ENCODE measurements around the gene PIGC.

PIGC gene

DNA sequence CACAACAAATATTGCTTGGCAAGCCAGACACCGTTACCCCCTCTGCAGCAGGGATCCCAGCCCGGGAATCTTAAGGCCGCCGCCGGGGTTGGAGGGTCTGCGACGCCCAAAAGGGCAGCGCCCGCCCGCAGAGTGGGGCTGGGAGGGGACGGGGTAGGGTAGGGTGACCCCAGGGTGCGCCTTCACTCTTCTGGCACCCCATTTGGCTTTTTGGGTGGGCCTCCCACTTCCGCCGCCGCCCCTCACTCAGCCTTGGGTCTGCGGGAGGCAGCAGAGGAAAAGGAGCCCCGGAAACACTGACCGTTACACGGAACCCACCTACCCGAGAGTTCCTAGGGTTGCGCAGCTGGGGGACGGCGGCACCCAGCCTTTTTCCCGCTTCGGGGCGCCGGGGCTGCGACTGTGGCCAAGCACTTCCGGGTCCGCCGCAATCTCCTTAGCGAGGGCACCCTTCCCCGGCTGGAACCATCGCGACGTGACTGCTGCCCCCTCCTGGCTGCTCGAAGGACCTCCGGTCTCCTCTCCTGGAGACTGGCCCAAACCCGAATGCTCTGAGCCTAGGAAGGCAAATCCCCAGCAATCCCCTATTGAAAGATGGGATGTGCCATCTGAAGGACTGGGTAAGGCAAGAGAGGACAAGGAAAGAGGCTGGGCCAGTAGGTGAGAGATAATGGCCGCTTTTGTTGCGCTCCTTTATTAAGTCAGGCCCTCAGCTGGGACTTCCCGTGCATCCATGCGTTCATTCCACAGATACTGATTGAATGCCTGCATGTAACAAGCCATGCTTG lies at the start of gene PIGC:
TSS of gene PIGC (minus strand) at position 404 of the 788 bp plus-strand sequence. CDS start 1,447 bp downstream, outside the sequence.
- DNase-seq (ENCODE audit: low spot score) = peak; percentile 87

DNA sequence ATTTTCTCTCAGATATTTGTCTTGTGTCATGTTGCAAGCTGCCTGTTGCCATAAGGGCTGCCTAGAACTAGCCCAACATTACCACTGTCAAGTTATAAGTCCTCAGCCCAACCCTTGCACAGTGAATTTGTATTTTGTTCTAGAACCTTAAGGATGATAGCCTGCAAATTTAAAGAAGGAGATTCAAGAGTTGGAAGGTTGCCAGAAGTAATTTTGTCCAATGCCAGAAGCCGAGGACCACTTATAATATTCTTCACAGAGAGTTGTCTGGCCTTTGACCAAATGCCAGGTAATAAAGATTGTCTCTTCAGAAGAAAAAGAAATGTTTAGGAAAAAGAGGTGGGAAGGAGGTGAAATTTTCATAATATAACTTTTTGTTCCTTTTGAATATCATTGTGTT lies 48.6 kb upstream of the PIGC start:
- no peak for DNase-seq (ENCODE audit: low spot score)

DNA sequence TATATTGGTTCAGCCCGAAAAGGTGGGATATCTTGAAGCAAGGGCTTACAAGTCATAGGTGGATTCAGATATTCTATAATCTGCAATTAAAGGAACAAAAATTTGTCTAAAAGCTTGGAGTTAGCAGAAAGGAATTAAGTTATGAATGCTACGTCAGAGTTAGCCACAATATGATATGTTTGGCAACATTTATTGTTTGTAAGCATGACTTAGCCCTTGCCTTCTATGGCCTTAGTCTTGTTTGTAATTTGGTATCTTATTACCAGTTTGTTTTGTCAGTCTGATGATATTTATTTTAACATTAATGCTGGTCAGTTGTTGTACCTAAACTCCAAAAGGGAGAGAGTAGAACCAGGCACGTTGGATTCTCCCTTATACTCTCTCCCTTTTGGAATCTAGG lies 46.0 kb upstream of the PIGC start:
- DNase-seq (ENCODE audit: low spot score) = no peak

DNA sequence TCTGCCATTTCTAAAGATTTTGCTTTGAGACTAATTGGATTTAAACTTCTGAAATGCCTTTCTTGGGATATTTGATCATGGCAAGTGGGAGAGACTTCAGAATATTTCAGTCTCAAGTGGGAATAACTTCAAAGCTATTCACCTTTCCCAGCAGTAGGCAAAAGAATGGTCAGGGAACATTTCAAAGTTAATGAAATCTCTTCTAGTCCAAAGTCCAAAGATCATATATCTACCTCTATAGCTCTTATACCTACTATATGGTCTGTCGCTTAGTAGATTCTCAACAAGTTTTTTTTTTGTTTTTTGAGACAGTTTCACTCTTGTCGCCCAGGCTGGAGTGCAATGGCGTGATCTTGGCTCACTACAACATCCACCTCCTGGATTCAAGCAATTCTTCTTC lies 44.5 kb upstream of the PIGC start:
- DNase-seq (ENCODE audit: low spot score) = no peak

DNA sequence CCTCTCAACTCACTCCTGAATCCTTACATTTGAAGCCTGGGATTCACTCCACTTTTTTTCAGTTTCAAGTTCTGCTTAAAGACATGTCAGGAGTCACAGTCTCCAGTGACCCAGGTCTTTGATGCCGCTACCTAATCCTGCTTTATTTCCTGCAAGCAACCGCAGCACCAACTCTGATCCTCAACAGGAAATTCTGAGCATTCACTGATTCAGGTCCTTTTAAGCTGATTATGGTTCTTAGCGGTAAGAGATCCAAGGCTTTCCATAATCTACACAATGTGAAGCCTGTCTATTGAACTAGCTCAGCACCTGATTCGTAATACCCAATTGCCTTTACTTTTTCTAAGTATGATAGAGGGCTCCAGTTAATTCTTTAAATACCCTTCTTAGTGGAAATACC lies 43.7 kb upstream of the PIGC start:
- no peak for DNase-seq (ENCODE audit: low spot score)

DNA sequence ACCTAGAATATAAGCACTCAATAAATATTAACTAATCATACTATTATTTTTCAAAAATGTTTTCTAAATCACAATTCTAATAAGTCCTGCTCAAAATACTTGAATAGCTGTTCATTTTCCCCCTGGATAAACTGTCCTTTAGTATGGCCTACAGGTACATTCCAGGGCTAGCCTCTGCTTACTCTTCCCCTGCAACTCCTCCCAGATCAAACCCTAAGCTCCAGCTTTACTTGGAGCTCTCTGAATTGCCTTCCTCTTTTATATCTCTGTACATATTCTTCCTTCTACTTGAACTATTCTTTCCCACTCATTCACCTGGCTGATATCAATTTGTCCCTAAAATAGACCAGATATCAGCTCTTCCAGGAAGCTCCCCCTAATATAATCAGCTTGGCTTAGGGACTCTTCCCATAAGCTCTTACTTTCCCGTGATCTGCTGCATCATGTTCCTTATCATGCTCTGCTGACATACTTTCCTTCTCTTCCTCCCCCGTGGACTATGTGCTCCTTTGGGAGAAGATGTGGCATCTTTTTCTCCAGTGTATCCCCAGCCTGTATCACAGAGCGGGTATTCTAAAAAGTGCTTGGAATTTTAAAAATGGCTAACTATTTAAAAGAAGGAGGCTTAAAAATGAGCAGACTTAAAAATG lies 43.1 kb upstream of the PIGC start:
- DNase-seq (ENCODE audit: low spot score) = no peak

DNA sequence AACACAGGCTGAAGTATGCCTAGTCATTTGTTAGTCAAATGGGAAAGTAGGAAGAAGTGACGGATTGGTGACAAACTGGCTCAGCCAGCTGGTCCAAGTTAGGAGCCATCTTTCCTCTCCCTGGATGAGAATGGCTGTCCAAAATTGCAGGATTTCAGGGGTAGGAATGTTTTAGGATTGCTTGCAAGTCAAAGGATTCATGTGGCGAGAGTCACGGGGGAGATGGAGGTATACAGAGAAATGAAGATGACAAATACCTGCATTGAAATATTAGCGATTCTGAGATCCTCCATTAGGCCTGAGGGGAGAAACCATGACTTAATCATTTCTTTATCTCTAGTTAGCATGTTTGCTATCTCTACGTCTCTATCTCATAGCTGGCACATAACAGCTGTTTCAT lies 41.8 kb upstream of the PIGC start:
- no peak for DNase-seq (ENCODE audit: low spot score)

DNA sequence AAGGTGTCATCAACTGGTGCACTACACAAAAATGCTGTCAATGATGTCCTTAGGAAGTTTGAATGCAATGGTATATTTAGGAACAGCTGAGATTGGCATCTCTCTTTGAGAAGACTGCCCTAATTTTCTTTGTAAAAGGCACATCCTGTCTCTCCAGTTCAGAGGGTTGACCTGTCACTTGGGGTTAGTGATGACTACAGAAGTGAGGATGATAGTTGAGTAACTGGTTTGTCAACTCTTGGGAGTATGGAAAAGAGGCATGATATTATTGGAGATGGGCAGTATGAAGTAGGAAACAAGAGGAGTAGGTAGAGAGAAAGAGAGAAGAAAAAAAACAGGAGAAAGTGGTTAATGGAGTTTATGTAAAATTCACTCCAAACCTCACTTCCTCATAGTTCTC lies 40.4 kb upstream of the PIGC start:
- no peak for DNase-seq (ENCODE audit: low spot score)

DNA sequence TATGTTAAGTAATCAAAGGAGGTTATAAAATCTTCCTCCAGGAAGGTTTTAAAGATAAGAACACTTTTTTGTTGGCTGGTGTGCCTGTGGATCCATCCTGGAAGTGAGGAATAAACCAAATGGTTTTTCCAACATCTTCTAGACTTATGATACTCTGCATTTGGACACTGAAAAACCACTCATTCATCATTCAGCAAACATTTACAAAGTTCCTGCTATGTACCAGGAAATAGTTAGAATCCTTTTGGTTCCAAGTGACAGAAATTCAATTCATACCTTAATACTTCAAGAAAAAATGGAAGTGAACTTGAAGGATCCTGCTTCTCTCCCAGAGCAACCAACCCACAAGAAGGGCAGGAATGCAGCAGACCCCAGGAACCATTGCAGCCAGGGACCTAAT lies 39.6 kb upstream of the PIGC start:
- no peak for DNase-seq (ENCODE audit: low spot score)

DNA sequence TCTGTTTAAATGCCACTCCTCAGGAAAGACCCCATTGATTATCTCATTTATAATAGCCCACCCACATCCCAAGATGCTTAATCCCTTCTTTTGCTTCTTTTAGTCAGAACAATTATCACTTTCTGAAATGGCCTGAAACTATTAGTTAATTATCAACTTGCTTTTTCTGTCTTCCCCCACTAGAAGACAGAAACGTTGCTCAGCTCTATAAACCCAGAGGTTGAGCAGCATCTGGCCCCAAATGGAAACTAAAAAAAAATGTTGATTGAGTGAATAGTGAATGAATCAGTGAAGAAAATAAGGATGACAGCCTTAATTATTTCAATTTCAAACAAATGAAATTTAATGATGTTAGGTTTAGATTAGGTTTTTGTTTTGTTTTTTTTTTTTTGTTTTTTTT lies 38.2 kb upstream of the PIGC start:
- DNase-seq (ENCODE audit: low spot score) = no peak

DNA sequence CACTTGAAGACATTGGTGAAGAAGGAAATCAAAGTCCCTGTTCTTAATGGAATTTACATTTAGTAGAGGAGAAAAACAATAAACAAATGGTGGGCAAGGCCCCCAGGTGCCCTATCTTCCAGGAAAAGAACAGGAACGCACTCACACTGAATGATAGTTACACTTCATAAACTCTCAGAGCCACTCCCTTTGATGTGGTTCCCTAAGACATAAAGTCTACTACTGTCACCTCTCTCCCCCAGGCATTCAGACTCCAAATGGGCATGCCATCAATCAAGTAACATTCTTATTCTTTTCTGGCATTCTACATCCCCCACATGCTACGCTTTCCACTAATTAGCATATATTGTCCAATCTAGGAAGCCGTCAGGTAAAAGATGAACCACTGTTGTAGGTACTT lies 36.6 kb upstream of the PIGC start:
- DNase-seq (ENCODE audit: low spot score) = no peak

DNA sequence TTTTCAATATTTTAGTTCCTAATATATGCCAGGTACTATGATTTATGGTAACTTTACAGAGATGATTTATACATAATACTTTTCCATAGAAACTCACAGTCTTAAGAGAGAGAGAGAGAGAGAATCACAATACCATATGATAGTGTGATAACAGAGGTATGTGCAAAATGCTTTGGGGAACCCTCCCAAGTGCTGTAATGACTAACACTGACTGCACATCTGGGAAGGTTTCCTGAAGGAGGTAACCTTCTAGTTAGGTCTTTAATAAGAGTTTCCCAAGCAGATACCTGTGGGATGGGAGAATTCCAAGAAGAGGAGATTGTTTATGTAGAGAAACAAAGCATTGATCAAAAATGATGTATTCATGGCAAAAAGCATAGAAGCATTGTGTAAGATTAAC lies 34.6 kb upstream of the PIGC start:
- no peak for DNase-seq (ENCODE audit: low spot score)

DNA sequence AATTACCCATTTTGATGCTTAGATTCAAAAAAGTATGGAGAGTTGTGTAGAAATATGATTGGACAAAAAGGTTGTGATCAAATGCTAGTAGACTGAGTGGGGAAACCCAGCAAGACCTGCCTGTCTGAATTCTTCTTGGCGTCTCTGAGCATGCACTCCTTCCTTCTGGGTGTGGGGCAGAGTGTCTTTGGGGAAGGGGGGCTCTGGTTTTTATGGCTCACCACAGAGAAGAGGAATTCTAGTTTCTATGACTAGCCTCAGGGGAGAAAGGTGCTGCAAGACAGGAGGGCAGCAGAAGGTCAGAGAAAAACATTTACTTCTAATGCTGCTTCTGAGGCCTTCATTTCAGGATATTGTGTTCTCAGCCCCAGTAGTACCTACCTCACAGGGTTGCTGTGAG lies 33.9 kb upstream of the PIGC start:
- no peak for DNase-seq (ENCODE audit: low spot score)

DNA sequence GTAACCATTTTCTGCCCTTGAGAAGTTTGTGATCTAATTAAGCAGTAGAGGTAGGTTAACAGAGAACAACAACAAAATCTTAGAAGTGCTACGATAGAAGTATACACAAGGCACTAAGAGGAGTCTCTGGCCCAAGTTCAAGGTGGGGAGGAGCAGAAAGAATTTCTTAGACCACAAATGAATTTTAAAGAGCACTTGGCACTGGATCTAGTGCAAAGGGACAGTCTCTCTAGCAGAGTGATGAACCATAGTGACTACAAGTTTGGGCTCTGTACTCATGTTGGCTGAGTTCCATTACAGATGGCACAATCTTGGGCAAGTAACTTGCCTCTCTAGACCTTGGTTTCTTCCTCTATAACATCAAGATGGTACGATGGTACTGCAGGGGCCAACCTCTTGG lies 33.3 kb upstream of the PIGC start:
- DNase-seq (ENCODE audit: low spot score) = no peak

DNA sequence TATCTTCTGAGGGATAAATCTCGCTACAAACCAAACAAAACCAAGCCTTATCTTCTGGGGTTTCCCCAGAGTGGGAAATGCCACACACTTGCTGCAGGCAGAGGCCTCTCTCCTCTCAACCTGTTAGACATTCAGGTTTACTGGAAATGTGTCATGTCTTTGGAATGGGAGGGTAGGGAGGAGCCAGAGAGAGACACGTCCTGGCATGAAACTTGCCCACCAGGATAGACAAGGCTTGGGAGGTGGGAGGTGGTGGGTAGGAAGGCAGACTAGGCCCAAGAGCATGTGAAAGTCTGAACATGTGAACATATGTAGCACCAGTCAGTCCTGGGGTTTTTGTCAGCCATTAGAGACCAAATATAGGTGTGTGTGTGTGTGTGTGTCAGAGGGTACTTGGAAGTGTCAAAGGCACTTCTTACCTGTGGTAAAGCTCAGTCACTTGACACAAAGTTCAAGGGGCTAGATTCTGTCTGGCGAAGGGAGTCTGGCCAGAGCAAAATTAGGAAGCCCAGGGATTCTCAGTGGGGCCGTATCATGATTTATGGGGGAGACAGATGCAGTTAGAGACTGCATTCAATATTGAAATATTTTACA lies 32.4 kb upstream of the PIGC start:
- DNase-seq (ENCODE audit: low spot score) = no peak

DNA sequence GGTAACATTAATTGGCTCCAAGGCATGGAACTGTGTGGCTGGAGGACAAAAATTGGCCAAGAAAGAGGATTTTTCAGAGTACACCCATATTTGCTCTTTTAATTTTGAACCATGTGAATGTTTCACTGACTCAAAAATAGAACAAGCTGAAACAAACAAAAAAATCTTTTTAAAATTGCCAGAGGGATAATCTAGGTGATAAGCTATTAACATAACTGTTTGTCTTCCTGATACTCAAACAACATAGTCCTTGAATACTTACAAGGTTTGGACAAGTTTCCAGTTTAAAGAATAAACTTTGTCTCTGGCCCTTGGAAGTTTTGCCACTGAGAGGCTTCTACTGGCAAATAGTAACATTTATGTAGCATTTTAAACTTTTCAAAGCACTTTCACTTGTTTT lies 30.0 kb upstream of the PIGC start:
- DNase-seq (ENCODE audit: low spot score) = no peak

DNA sequence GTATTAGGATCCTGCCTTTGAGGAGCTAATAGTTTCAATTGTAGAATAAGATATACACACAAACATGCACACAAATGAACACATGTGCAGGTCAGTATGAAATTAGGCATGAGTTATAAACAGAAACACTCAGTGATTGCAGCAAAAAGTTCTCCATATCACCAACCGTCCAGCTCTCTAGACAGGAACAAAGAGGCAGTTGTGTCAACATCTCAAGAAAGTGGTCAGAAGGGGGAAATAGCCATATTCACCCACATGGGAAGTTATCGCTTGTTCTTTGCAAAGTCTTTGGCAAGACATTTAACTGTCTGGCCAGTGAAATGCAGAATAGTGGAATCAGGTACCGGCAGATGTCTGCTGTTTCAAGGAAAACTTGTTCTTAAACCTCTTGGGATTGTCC lies 29.4 kb upstream of the PIGC start:
- DNase-seq (ENCODE audit: low spot score) = peak; percentile 36

DNA sequence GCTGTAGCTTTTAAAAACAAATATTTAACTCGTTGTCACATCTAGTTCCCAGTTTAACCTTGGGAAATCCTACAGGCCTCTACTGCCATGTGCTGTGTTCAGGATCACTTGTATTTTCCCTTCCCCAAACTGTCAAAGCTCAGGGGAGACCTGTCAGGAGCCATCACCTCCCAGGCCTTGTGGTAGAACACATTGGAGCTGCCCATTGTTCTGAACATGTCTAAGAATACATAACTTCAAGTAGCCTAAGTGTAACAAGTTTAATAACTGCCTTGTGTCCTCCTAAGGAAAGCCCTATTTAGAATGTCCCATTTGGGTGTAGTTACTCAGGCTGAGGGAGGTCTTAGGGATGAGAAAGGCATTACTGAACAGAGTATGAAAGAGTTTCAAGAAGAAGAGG lies 28.6 kb upstream of the PIGC start:
- no peak for DNase-seq (ENCODE audit: low spot score)

DNA sequence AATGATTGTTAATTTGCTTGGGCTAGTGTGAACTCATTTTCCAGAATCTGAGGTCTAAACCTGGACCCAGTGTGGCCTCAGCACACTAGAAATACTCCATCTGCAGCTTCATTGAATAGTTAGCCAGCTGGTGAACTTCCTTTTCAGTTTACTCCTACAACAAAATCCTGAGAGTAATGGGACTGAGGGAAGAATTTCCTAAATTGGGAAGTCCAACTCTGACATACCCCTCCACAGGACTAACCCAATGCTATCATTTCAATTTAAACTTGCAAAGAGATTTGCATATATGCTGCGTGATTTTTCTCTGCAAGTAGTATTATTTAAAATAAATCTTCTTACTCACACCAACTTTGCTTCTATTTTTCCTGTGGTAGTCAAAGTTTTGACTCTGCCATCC lies 27.8 kb upstream of the PIGC start:
- no peak for DNase-seq (ENCODE audit: low spot score)

DNA sequence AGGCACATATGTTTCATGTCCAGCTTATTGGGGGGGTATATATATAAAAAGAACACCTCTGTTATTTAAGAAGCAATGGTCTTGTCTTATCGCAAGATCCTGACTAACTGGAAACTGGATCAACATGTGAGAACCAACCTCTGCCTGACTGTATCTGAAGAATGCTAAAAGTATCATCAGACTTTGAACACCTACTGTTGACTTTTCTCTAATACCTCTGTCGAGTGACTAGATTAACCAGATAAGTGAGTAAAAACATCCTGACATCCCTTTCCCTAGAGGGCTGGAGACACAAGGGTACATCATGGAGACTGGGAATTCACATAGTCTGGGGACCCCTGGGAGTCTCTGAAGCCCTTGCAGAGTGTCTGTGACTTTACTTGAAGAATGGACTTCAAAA lies 26.3 kb upstream of the PIGC start:
- no peak for DNase-seq (ENCODE audit: low spot score)

DNA sequence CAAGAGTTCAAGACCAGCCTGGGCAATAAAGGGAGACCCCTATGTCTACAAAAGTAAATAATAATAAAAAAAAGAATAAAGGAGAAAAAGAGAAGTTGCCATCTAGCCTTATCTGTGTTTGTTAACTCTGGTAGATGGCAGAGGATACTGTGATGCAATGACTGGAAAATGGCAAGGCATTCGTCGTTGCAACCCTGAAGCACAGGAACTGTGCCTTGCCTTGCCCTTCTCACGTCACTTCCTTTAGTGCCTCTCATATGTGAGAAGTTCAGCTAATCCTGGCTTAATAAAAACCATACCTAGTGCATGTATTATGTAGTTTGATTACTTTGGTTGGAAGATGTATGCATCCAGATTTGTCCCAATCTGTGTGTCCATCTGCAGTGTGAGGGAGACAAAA lies 25.8 kb upstream of the PIGC start:
- DNase-seq (ENCODE audit: low spot score) = no peak

DNA sequence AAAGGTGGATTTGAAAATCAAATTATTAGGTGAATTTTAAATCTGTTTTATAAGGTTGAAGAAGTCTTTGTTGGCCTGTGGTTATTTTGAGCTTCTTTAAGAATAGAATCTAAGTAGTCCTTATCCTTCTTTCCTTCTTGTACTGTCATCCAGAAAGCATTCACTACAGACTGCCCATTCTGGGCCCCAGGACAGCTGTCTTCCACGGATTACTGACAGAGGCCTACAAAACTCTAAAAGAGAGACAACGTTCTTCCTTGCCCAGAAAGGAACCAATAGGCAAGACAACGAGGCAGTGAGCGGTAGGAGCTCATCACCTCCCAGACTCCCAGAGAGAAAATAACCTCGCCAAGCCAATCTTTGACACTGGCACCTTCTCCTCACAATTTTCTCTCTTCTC lies 24.4 kb upstream of the PIGC start:
- no peak for DNase-seq (ENCODE audit: low spot score)

DNA sequence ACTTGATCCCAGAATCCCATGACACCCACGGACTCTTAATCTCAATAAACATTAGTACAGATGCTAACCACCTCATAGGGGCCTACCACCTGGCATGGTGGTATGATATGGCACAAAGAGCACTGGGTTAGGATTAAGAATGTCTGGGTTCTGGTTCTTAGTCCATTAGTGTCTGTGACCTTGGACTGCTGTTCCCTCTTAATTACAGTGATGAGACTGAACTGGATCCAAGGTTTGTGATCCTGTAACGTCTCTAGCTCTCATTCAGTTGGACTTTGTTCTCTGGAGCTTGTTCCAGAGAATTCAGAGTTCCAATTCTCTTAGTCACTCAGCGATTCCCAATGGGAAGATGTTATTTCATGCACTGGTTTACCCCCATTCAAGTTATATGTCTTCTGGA lies 23.6 kb upstream of the PIGC start:
- no peak for DNase-seq (ENCODE audit: low spot score)

All from pons (tissue), 1 donor.